Colonic mucosa (tissue), 4 donors: Measurements from ENCODE around the gene CST9. TPM values are rescaled to one million over a fixed set of nuclear protein-coding genes. Genes with fewer than 3 reads are reported as not detected.

Experiments used
- DNase-seq: peaks from one replicate; pipeline ENCODE4 v3.0.0-alpha.2; 2020
- H3K27ac ChIP-seq: fragments of 200-600 bp; one replicate; pipeline ENCODE4 v1.8.0; 2021
- H3K27me3 ChIP-seq: fragments of 200-600 bp; one replicate; pipeline ENCODE4 v1.8.0; 2021
- H3K36me3 ChIP-seq: fragments of 200-600 bp; one replicate; pipeline ENCODE4 v1.8.0; 2021
- H3K4me1 ChIP-seq: fragments of 200-600 bp; one replicate; pipeline ENCODE4 v1.8.0; 2021; ENCODE audit warnings: mild to moderate bottlenecking
- H3K4me3 ChIP-seq: fragments of 200-600 bp; one replicate; pipeline ENCODE4 v1.8.0; 2021
- H3K9ac ChIP-seq, 2 donors: one replicate each; pipeline ENCODE4 v1.7.0; 2013; ENCODE audit warnings: control low read depth in 2 of 2, low read depth in 2 of 2, low read length in 2 of 2
- H3K9me3 ChIP-seq: fragments of 200-600 bp; one replicate; pipeline ENCODE4 v1.8.0; 2021
- CTCF ChIP-seq: fragments of 200-600 bp; IDR thresholded peaks from one replicate; pipeline ENCODE4 v1.8.0; 2022; ENCODE audit warnings: antibody characterized with exemption, mild to moderate bottlenecking
- intact Hi-C: fragments of 100-400 bp; cut with DNase I; formaldehyde crosslinking; loops from one replicate; pipeline ENCODE4 v1.14.1; 2022
- total RNA-seq, 2 donors: library from RNA; stranded (reverse); fragmentation: NEBNext Ultra II Directional in 1 of 2; extraction: Animal tissue kit (Norgen Biotek cat#: 25700) in 1 of 2; gene quantifications; one replicate each; pipeline ENCODE4 v1.2.1, GENCODE V29; 2021
- donor health status: healthy.
- donor health status: DM: no; HTN: no; CAD: no.
- donor health status: DM: no; HTN: no; CAD: no.

CST9 gene
- total RNA-seq, 2 donors from 2014 or later = not detected

GRCh38 chr20:23640671-23641667 lies 35.3 kb upstream of the CST9 start:
- peaks cover 5% of the 10 kb centered on the region for H3K4me1 ChIP-seq
- H3K27ac ChIP-seq = no peak overlapping the region
- no peak for TF ChIP-seq CTCF
- no peaks in the 10 kb centered on the region for H3K9me3 ChIP-seq
- H3K27me3 ChIP-seq = no peaks in the 10 kb centered on the region
- H3K4me3 ChIP-seq = no peak overlapping the region
- intact Hi-C loops = no loop called here
- H3K9ac ChIP-seq = no peak overlapping the region
- no peak for DNase-seq
- no peaks in the 10 kb centered on the region for H3K36me3 ChIP-seq

- intact Hi-C loops = no loop called here
- no peaks in the 10 kb centered on the region for H3K36me3 ChIP-seq
These were observed 34.4 kb upstream of the CST9 start for GRCh38 chr20:23640018-23640601.

GRCh38 chr20:23639490-23639958 lies 33.8 kb upstream of the CST9 start:
- Histone ChIP-seq H3K27ac (no peak overlapping the region), H3K4me3 (no peak overlapping the region), H3K4me1 (peaks cover 5% of the 10 kb centered on the region), H3K9me3 (no peaks in the 10 kb centered on the region), H3K9ac (no peak overlapping the region), H3K36me3 (no peaks in the 10 kb centered on the region), H3K27me3 (no peaks in the 10 kb centered on the region)
- peak; percentile 82 for DNase-seq
- intact Hi-C loops = no loop called here
- no peak for TF ChIP-seq CTCF

More at GRCh38 chr20:23640018-23640601, 34.4 kb upstream of the CST9 start:
- Histone ChIP-seq H3K9ac (no peak overlapping the region), H3K27me3 (no peaks in the 10 kb centered on the region), H3K27ac (no peak overlapping the region), H3K4me1 (peaks cover 5% of the 10 kb centered on the region), H3K9me3 (no peaks in the 10 kb centered on the region), H3K4me3 (no peak overlapping the region)
- no peak for TF ChIP-seq CTCF
- DNase-seq = no peak

- no peak overlapping the region for H3K27ac ChIP-seq
- intact Hi-C loops = no loop called here
- DNase-seq = no peak
These were observed 32.6 kb upstream of the CST9 start for GRCh38 chr20:23638309-23638708.

More at GRCh38 chr20:23638309-23638708, 32.6 kb upstream of the CST9 start:
- H3K9me3 ChIP-seq = no peaks in the 10 kb centered on the region
- H3K9ac ChIP-seq = no peak overlapping the region
- no peak overlapping the region for H3K4me3 ChIP-seq
- H3K36me3 ChIP-seq = no peaks in the 10 kb centered on the region
- H3K4me1 ChIP-seq = peaks cover 5% of the 10 kb centered on the region
- H3K27me3 ChIP-seq = no peaks in the 10 kb centered on the region
- no peak for TF ChIP-seq CTCF
